HepG2 (cell line): ENCODE results near the gene MAFB. TPM values are rescaled to one million over a fixed set of nuclear protein-coding genes. Genes with fewer than 3 reads are reported as not detected.
A peak's percentile ranks its signal among the peaks of the same experiment; 100 is the strongest.

Experiments
- DDIT3 ChIP-seq: sonication (generic); formaldehyde crosslinking; IDR thresholded peaks from 2 replicates; pipeline ENCODE4 v1.4.0; 2020; ENCODE audit warnings: mild to moderate bottlenecking, missing genetic modification reagents
- DMAP1 ChIP-seq: IDR thresholded peaks from 2 replicates; pipeline ENCODE4 v1.6.1; 2016
- FOXJ3 ChIP-seq: sonication (generic); formaldehyde crosslinking; IDR thresholded peaks from 2 replicates; pipeline ENCODE4 v1.4.0; 2020; ENCODE audit warnings: missing genetic modification reagents, mild to moderate bottlenecking, borderline replicate concordance
- HNRNPH1 ChIP-seq: fragments of 200-400 bp; formaldehyde crosslinking; optimal IDR thresholded peaks from 2 replicates; pipeline ENCODE3; 2017; ENCODE audit warnings: mild to moderate bottlenecking, low read depth, low read length
- KAT2B ChIP-seq: fragments of 150-350 bp; IDR thresholded peaks from 2 replicates; pipeline ENCODE4 v1.6.1; 2014; ENCODE audit warnings: low read depth, low read length, borderline replicate concordance
- MLLT10 ChIP-seq: sonication (generic); formaldehyde crosslinking; IDR thresholded peaks from 2 replicates; pipeline ENCODE4 v1.4.0; 2020; ENCODE audit warnings: missing genetic modification reagents
- NFIC ChIP-seq: IDR thresholded peaks from 2 replicates; pipeline ENCODE4 v1.6.1; 2012; ENCODE audit warnings: mild to moderate bottlenecking, low read length, inconsistent platforms
- NFYC ChIP-seq: IDR thresholded peaks from 2 replicates; pipeline ENCODE4 v1.6.1; 2016; ENCODE audit warnings: missing genetic modification reagents, missing compliant biosample characterization
- POLR2G ChIP-seq: fragments of 200-400 bp; formaldehyde crosslinking; IDR thresholded peaks from 2 replicates; pipeline ENCODE4 v1.6.1; 2018; ENCODE audit warnings: mild to moderate bottlenecking, low read depth, low read length, moderate library complexity
- SMAD1 ChIP-seq: sonication (generic); formaldehyde crosslinking; IDR thresholded peaks from 2 replicates; pipeline ENCODE4 v1.4.0; 2020; ENCODE audit warnings: missing genetic modification reagents, low read depth, mild to moderate bottlenecking, borderline replicate concordance
- SUZ12 ChIP-seq: fragments of 150-350 bp; IDR thresholded peaks from 2 replicates; pipeline ENCODE4 v1.6.1; 2014; ENCODE audit warnings: low read depth, low read length
- SYNCRIP ChIP-seq: fragments of 200-400 bp; formaldehyde crosslinking; IDR thresholded peaks from 2 replicates; pipeline ENCODE4 v1.6.1; 2018; ENCODE audit warnings: mild to moderate bottlenecking, low read depth, low read length; ENCODE audit not compliant: insufficient read depth
- ZNF251 ChIP-seq: sonication (generic); formaldehyde crosslinking; IDR thresholded peaks from 2 replicates; pipeline ENCODE4 v1.9.0; 2021; ENCODE audit warnings: mild to moderate bottlenecking, missing genetic modification reagents
- ZNF280B ChIP-seq: sonication (generic); formaldehyde crosslinking; IDR thresholded peaks from 2 replicates; pipeline ENCODE4 v1.5.0; 2020; ENCODE audit warnings: missing genetic modification reagents, mild to moderate bottlenecking, borderline replicate concordance
- ZNF563 ChIP-seq: sonication (generic); formaldehyde crosslinking; IDR thresholded peaks from 2 replicates; pipeline ENCODE4 v1.8.0; 2022; ENCODE audit warnings: mild to moderate bottlenecking, moderate library complexity, missing genetic modification reagents
- ZSCAN20 ChIP-seq: sonication (generic); formaldehyde crosslinking; IDR thresholded peaks from 2 replicates; pipeline ENCODE4 v1.4.0; 2020; ENCODE audit warnings: missing genetic modification reagents, mild to moderate bottlenecking, borderline replicate concordance
- ZSCAN9 ChIP-seq: IDR thresholded peaks from 2 replicates; pipeline ENCODE4 v1.6.1; 2016; ENCODE audit warnings: borderline replicate concordance
- polyA plus RNA-seq, 8 experiments: library from polyadenylated mRNA; depleted of rRNA in 3 of 8; stranded (reverse) in 7 of 8; unstranded in 1 of 8; fragments of >200 nt; fragmentation: Illumina TruSeq in 4 of 8; extraction: Trizol in 4 of 8; gene quantifications; 2 replicates each; pipeline versions ENCODE4 v1.2.1 to v1.2.3, GENCODE V29; 2011 to 2016; ENCODE audit warnings: low read depth in 4 of 8, missing spikeins in 1 of 8, mixed read lengths in 1 of 8; ENCODE audit not compliant: insufficient read depth in 1 of 8
- total RNA-seq, 5 experiments: library from RNA; depleted of rRNA; stranded (reverse); fragments of >200 nt; fragmentation: Illumina TruSeq; extraction: Trizol; gene quantifications; 2 replicates each; pipeline ENCODE4 v1.2.3, GENCODE V29; 2016; ENCODE audit warnings: low read depth in 1 of 5
- TF ChIP-seq, protein P1 (sequence below): sonication (generic); formaldehyde crosslinking; IDR thresholded peaks from 2 replicates; pipeline ENCODE4 v1.8.0; 2022; ENCODE audit warnings: low read depth, missing genetic modification reagents
- TF ChIP-seq, protein P2 (sequence below): sonication (generic); formaldehyde crosslinking; IDR thresholded peaks from 2 replicates; pipeline ENCODE4 v1.9.0; 2021; ENCODE audit warnings: missing genetic modification reagents, borderline replicate concordance
- TF ChIP-seq, protein P3 (sequence below): sonication (generic); formaldehyde crosslinking; IDR thresholded peaks from 2 replicates; pipeline ENCODE4 v1.4.0; 2020; ENCODE audit warnings: mild to moderate bottlenecking, missing genetic modification reagents

Gene MAFB
- total and polyA plus RNA-seq, 2 of the 13 experiments (the other 11 are each of a cell fraction or from before 2014, with no cell fraction given) = 0.08 to 0.11 TPM

- TF ChIP-seq DMAP1 (CRISPR knock-in tag) = no peak
- TF ChIP-seq DDIT3 (CRISPR knock-in tag) = no peak
- no peak for TF ChIP-seq KAT2B
- TF ChIP-seq, protein P1, sequence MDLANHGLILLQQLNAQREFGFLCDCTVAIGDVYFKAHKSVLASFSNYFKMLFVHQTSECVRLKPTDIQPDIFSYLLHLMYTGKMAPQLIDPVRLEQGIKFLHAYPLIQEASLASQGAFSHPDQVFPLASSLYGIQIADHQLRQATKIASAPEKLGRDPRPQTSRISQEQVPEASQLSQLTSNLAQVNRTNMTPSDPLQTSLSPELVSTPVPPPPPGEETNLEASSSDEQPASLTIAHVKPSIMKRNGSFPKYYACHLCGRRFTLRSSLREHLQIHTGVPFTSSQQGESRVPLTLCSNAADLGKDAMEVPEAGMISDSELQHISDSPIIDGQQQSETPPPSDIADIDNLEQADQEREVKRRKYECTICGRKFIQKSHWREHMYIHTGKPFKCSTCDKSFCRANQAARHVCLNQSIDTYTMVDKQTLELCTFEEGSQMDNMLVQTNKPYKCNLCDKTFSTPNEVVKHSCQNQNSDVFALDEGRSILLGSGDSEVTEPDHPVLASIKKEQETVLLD (CRISPR knock-in tag) = no peak
- peak; percentile 34; the same call in 1 of the 2 replicates for TF ChIP-seq ZNF563 (CRISPR knock-in tag)
- TF ChIP-seq HNRNPH1 = no peak
- TF ChIP-seq ZSCAN9 = no peak
- no peak for TF ChIP-seq POLR2G
- 0 out of 2 replicates have a peak, but pooled peaks have one; percentile 45 for TF ChIP-seq ZNF280B
- TF ChIP-seq ZNF251 = no peak
- TF ChIP-seq, protein P2, sequence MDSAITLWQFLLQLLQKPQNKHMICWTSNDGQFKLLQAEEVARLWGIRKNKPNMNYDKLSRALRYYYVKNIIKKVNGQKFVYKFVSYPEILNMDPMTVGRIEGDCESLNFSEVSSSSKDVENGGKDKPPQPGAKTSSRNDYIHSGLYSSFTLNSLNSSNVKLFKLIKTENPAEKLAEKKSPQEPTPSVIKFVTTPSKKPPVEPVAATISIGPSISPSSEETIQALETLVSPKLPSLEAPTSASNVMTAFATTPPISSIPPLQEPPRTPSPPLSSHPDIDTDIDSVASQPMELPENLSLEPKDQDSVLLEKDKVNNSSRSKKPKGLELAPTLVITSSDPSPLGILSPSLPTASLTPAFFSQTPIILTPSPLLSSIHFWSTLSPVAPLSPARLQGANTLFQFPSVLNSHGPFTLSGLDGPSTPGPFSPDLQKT (CRISPR knock-in tag) = no peak
- TF ChIP-seq MLLT10 (CRISPR knock-in tag) = no peak
- no peak for TF ChIP-seq SYNCRIP
- TF ChIP-seq SMAD1 = no peak
- TF ChIP-seq NFYC (CRISPR knock-in tag) = no peak
- TF ChIP-seq, protein P3, sequence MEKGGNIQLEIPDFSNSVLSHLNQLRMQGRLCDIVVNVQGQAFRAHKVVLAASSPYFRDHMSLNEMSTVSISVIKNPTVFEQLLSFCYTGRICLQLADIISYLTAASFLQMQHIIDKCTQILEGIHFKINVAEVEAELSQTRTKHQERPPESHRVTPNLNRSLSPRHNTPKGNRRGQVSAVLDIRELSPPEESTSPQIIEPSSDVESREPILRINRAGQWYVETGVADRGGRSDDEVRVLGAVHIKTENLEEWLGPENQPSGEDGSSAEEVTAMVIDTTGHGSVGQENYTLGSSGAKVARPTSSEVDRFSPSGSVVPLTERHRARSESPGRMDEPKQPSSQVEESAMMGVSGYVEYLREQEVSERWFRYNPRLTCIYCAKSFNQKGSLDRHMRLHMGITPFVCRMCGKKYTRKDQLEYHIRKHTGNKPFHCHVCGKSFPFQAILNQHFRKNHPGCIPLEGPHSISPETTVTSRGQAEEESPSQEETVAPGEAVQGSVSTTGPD (CRISPR knock-in tag) = no peak
- no peak for TF ChIP-seq FOXJ3 (CRISPR knock-in tag)
- no peak for TF ChIP-seq SUZ12
- TF ChIP-seq ZSCAN20 (CRISPR knock-in tag) = no peak; the same call in 1 of the 2 replicates
- no peak for TF ChIP-seq NFIC
Observed at GRCh38 chr20:40688129-40689099, 622 bp downstream of the MAFB start (continued).
